ENCODE data around the gene HDAC4. TPM values are rescaled to one million over a fixed set of nuclear protein-coding genes. Genes with fewer than 3 reads are reported as not detected.

HDAC4 gene
- total RNA-seq, 1 experiment from 2014 or later, result 47.6 TPM

DNA sequence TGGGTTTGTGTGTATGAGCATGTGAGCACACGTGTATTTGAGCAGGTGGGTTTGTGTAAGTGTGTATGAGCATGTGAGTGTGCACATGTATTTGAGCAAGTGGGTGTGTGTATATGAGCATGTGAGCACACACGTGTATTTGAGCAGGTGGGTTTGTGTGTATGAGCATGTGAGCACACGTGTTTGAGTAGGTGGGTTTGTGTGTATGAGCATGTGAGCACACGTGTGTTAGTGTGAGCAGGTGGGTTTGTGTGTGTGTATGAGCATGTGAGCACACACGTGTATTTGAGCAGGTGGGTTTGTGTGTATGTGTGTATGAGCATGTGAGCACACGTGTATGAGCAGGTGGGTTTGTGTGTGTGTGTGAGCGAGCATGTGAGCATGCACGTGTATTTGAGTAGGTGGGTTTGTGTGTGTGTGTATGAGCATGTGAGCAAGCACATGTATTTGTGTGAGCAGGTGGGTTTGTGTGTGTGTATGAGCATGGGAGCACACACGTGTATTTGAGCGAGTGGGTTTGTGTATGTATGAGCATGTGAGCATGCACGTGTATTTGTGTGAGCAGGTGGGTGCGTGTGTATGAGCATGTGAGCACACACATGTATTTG lies 383.2 kb downstream of the HDAC4 start:
- Histone ChIP-seq H2AFZ (ENCODE audit: low read depth, low read length, poor library complexity, severe bottlenecking) (no peak overlapping the region), H3K36me3 (ENCODE audit: control insufficient read depth in 1 of 2, insufficient read depth in 2 of 2, low read length in 2 of 2) (no peaks in the 10 kb centered on the region), H3K9me2 (ENCODE audit: insufficient read depth) (no peaks in the 10 kb centered on the region), H3K79me2 (ENCODE audit: insufficient read depth, low read length) (no peaks in the 10 kb centered on the region), H3K4me3 (replicated peaks in 1 of 2; ENCODE audit: low read depth in 1 of 2, low read length in 2 of 2) (no peak overlapping the region), H3K9ac (ENCODE audit: low read length) (no peak overlapping the region), H3K27ac (ENCODE audit: low read depth, low read length) (no peak overlapping the region), H4K20me1 (ENCODE audit: insufficient read depth) (no peaks in the 10 kb centered on the region), H3K4me1 (ENCODE audit: control insufficient read depth in 1 of 2, insufficient read depth in 2 of 2, low read length in 2 of 2) (no peaks in the 10 kb centered on the region), H3K4me2 (ENCODE audit: low read length) (no peak overlapping the region), H3K27me3 (ENCODE audit: insufficient read depth, low read length) (peaks cover 16% of the 10 kb centered on the region; the same call in 1 of the 2 replicates), H3K9me3 (ENCODE audit: control insufficient read depth in 1 of 2, insufficient read depth in 1 of 2, low read depth in 1 of 2, low read length in 2 of 2) (no peaks in the 10 kb centered on the region)
- ChIA-PET POLR2A (no interaction called here), RAD21 (ENCODE audit: low non-redundant PET in 1 of 2, low total read pairs in 2 of 2, uncharacterized antibody in 2 of 2, unreplicated experiment in 2 of 2) (no interaction called here), CTCF (no interaction called here)
- no TSS peak for BruUV-seq (replicated peaks)
- TF ChIP-seq SP1 (IDR thresholded peaks at IDR 0.05; ENCODE audit: low read depth) (no peak), CBX3 (IDR thresholded peaks at IDR 0.05; ENCODE audit: low read depth) (no peak), CEBPB (IDR thresholded peaks at IDR 0.05; ENCODE audit: low read depth) (no peak), RAD21 (IDR thresholded peaks at IDR 0.05; ENCODE audit: low read depth) (no peak)
- TF ChIP-seq, protein P1, sequence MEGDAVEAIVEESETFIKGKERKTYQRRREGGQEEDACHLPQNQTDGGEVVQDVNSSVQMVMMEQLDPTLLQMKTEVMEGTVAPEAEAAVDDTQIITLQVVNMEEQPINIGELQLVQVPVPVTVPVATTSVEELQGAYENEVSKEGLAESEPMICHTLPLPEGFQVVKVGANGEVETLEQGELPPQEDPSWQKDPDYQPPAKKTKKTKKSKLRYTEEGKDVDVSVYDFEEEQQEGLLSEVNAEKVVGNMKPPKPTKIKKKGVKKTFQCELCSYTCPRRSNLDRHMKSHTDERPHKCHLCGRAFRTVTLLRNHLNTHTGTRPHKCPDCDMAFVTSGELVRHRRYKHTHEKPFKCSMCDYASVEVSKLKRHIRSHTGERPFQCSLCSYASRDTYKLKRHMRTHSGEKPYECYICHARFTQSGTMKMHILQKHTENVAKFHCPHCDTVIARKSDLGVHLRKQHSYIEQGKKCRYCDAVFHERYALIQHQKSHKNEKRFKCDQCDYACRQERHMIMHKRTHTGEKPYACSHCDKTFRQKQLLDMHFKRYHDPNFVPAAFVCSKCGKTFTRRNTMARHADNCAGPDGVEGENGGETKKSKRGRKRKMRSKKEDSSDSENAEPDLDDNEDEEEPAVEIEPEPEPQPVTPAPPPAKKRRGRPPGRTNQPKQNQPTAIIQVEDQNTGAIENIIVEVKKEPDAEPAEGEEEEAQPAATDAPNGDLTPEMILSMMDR (IDR thresholded peaks at IDR 0.05 in 2 of 3, conservative IDR thresholded peaks at IDR 0.05 in 1 of 3; ENCODE audit: borderline replicate concordance in 1 of 3, insufficient read depth in 1 of 3, low read depth in 2 of 3, low read length in 2 of 3), result no peak
- TF ChIP-seq, protein P2, sequence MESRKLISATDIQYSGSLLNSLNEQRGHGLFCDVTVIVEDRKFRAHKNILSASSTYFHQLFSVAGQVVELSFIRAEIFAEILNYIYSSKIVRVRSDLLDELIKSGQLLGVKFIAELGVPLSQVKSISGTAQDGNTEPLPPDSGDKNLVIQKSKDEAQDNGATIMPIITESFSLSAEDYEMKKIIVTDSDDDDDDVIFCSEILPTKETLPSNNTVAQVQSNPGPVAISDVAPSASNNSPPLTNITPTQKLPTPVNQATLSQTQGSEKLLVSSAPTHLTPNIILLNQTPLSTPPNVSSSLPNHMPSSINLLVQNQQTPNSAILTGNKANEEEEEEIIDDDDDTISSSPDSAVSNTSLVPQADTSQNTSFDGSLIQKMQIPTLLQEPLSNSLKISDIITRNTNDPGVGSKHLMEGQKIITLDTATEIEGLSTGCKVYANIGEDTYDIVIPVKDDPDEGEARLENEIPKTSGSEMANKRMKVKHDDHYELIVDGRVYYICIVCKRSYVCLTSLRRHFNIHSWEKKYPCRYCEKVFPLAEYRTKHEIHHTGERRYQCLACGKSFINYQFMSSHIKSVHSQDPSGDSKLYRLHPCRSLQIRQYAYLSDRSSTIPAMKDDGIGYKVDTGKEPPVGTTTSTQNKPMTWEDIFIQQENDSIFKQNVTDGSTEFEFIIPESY (IDR thresholded peaks at IDR 0.05; ENCODE audit: extremely low read depth, insufficient replicate concordance, low read length), result no peak
- intact Hi-C loops (cut with micrococcal nuclease), result no loop called here
- no peak for ATAC-seq
- no peak for DNase-seq (ENCODE audit: low read depth, low spot score)
